Thyroid gland (tissue), 4 donors: Measurements from ENCODE around the gene GZMA. TPM values are rescaled to one million over a fixed set of nuclear protein-coding genes. Genes with fewer than 3 reads are reported as not detected.

Source experiments
- DNase-seq, 2 donors: peaks; one replicate each; pipeline ENCODE4 v3.0.0-alpha.2; 2019
- H3K27ac ChIP-seq, 3 donors: fragments of 200-600 bp; sonication (generic); 1 replicate in 2 of 3; 2 replicates in 1 of 3; pipeline ENCODE4 v1.5.1; 2016 to 2019; ENCODE audit warnings: mild to moderate bottlenecking in 1 of 3, moderate library complexity in 1 of 3
- H3K27me3 ChIP-seq: fragments of 200-600 bp; sonication (generic); one replicate; pipeline ENCODE4 v1.5.1; 2019
- H3K36me3 ChIP-seq, 2 donors: fragments of 200-600 bp; sonication (generic); one replicate each; pipeline ENCODE4 v1.5.1; 2016 to 2019
- H3K4me1 ChIP-seq, 2 donors: fragments of 200-600 bp; sonication (generic); one replicate each; pipeline ENCODE4 v1.5.1; 2017 to 2019
- H3K4me3 ChIP-seq, 3 donors: fragments of 200-600 bp; sonication (generic); replicated peaks in 1 of 3; 1 replicate in 2 of 3; 2 replicates in 1 of 3; pipeline ENCODE4 v1.5.1; 2016; ENCODE audit warnings: mild to moderate bottlenecking in 1 of 3
- H3K9me3 ChIP-seq: fragments of 200-600 bp; sonication (generic); one replicate; pipeline ENCODE4 v1.5.1; 2017
- POLR2A ChIP-seq, 2 donors: fragments of 450-650 bp; IDR thresholded peaks; one replicate each; pipeline ENCODE4 v1.6.1; 2017; ENCODE audit warnings: antibody characterized with exemption in 2 of 2, mild to moderate bottlenecking in 2 of 2, moderate library complexity in 1 of 2
- WGBS, 2 donors: methylation state at CpG; one replicate each; pipeline ENCODE4 v1.1.5; 2017; 5-methylcytosine and 5-hydroxymethylcytosine counted together
- intact Hi-C: fragments of 100-400 bp; cut with DNase I; formaldehyde crosslinking; loops from one replicate; pipeline ENCODE4 v1.15.1; 2023
- total RNA-seq, 4 donors: library from RNA; depleted of rRNA; stranded (reverse); fragments of >200 nt; gene quantifications; one replicate each; pipeline ENCODE4 v1.2.3, GENCODE V29; 2016
- TF ChIP-seq, protein P1 (sequence below), 6 experiments: fragments of 200-600 bp in 3 of 6; fragments of 450-650 bp in 3 of 6; sonication (generic) in 3 of 6; IDR thresholded peaks; one replicate each; pipeline ENCODE4 v1.5.1; 2016 to 2019; ENCODE audit warnings: antibody characterized with exemption in 6 of 6, mild to moderate bottlenecking in 2 of 6, inconsistent platforms in 1 of 6, moderate library complexity in 1 of 6

The GZMA gene
- total RNA-seq, 4 donors from 2014 or later: 1.9 TPM; not detected in 3

DNA sequence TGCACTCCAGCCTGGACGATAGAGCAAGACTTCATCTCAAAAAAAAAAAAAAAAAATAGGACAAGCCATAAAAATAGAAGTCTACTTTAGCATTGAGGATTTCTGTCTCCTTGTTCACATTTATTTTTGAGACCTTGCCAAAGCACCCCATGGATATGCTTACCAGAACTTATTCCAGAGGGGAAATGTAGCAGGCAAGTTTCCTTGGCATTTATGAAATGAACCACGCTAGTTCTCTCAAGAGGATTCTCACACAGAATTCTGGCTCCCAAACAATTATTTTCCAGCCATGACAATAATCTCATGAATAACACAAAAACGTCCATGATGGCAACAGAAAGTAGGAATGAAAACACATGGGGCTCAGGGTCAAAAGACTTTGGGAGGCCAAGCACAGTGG, 34.1 kb downstream of the GZMA start:
- 64 to 73% methylated on average over 3 of the region's 3 CpGs for WGBS, 2 donors
- no peak for DNase-seq
- intact Hi-C loops: no loop called here
- H3K4me3 ChIP-seq: no peak overlapping the region
- TF ChIP-seq, protein P1, sequence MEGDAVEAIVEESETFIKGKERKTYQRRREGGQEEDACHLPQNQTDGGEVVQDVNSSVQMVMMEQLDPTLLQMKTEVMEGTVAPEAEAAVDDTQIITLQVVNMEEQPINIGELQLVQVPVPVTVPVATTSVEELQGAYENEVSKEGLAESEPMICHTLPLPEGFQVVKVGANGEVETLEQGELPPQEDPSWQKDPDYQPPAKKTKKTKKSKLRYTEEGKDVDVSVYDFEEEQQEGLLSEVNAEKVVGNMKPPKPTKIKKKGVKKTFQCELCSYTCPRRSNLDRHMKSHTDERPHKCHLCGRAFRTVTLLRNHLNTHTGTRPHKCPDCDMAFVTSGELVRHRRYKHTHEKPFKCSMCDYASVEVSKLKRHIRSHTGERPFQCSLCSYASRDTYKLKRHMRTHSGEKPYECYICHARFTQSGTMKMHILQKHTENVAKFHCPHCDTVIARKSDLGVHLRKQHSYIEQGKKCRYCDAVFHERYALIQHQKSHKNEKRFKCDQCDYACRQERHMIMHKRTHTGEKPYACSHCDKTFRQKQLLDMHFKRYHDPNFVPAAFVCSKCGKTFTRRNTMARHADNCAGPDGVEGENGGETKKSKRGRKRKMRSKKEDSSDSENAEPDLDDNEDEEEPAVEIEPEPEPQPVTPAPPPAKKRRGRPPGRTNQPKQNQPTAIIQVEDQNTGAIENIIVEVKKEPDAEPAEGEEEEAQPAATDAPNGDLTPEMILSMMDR (IDR thresholded peaks at IDR 0.05): no peak
- TF ChIP-seq POLR2A (IDR thresholded peaks at IDR 0.05): no peak
- no peaks in the 10 kb centered on the region for H3K4me1 ChIP-seq
- H3K36me3 ChIP-seq: no peaks in the 10 kb centered on the region
- no peaks in the 10 kb centered on the region for H3K9me3 ChIP-seq
- no peaks in the 10 kb centered on the region for H3K27me3 ChIP-seq
- H3K27ac ChIP-seq: no peak overlapping the region

DNA sequence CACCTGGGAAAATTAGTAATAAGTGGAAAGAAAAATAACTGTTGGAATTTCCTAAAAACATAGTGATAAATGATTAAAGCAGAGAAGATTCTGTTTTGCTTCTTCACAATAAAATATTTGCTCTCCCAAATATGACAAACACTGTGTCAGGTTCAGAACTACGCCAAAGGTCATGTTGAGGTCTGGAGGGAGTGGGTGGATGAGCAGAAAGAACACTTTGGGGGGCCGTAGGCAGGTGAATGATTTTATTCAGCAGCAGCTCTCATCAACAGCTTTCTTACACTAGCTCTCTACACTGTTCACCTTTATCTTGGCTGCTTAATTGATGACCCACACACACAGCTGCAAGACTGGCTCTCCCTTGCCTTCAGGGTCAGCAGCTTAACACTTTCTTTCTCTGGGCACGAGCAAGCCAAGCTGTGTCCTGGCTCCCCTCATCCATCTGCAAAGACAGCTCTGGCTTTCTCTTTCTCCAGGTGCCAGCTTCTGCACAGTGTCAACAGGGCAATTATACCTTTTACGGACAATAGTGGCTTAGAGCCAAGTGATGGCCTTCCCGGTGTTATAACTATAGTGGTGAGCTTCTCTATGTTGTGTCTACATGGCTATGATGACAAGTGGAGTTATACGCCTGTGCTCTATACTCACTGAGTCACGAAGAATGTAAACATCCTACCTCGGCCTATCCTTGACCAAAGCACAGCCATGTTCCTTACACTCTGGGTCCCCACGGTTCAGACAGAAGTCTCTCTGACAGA, 38.6 kb downstream of the GZMA start:
- Histone ChIP-seq H3K27me3 (no peaks in the 10 kb centered on the region), H3K4me1 (no peaks in the 10 kb centered on the region), H3K27ac (no peak overlapping the region), H3K36me3 (no peaks in the 10 kb centered on the region), H3K9me3 (no peaks in the 10 kb centered on the region), H3K4me3 (no peak overlapping the region)
- WGBS, 2 donors: 83 to 86% methylated on average over 9 of the region's 9 CpGs
- no peak for DNase-seq
- TF ChIP-seq, protein P1 (IDR thresholded peaks at IDR 0.05): no peak
- no peak for TF ChIP-seq POLR2A (IDR thresholded peaks at IDR 0.05)
- intact Hi-C loops: no loop called here

DNA sequence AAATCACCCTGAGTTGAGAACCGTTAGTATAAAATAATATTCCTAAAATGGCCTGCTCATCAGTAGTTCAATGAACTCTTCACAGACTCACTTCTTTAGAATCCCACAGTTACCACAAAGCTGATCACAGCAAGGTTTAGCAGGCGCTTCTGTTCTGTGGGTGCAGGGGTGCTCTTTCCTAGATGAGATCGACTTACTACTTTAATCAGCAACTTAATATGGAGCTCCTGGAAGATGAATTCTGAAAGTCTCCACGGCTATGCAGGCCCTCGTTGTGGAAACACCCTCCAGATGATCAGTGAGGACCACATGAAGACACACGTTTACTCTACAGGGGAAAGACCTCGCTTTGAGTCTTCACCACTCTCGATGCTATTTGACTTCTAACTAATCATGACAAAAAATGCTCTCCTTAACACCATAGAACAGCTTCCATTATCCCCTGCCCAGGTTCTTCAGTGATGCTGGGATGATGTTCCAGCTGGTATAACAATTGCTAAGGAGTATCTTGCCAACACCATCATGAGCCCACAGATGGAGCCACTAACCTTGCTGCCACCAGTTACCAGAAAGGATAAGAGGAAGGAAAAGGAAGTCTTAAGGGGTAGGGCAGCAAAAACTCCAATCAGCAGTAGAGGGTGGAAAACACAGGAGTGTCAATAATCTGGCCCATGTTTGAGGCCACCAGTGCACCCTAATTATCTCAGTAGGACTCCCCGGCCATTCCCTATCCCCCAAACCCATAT, 39.7 kb downstream of the GZMA start:
- Histone ChIP-seq H3K36me3 (no peaks in the 10 kb centered on the region), H3K4me1 (no peaks in the 10 kb centered on the region), H3K27ac (no peak overlapping the region), H3K4me3 (no peak overlapping the region), H3K27me3 (no peaks in the 10 kb centered on the region), H3K9me3 (no peaks in the 10 kb centered on the region)
- no peak for TF ChIP-seq POLR2A (IDR thresholded peaks at IDR 0.05)
- TF ChIP-seq, protein P1 (IDR thresholded peaks at IDR 0.05): no peak
- WGBS, 2 donors: 89 to 91% methylated on average over 9 of the region's 9 CpGs
- DNase-seq: no peak
- intact Hi-C loops: no loop called here

DNA sequence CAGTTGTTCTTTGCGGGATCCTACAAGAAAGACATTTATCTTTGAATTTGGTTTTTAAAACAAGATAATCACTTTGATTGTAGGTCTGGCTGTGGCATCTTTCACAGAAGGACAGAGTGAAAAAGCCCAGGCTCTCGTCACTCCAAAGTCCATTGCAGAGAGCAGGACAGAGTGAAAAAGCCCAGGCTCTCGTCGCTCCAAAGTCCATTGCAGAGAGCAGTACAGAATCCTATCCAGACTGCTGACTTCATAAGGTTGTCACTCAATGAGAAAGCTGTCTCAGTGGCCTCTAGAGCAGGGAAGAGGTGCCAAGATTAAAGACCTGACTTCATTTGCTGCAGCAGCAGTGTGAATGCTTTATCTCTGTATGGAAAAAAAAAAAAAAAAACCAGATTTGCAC, 41.2 kb downstream of the GZMA start:
- H3K36me3 ChIP-seq: no peaks in the 10 kb centered on the region
- TF ChIP-seq POLR2A (IDR thresholded peaks at IDR 0.05): no peak
- TF ChIP-seq, protein P1 (IDR thresholded peaks at IDR 0.05): no peak
- H3K9me3 ChIP-seq: no peaks in the 10 kb centered on the region
- no peaks in the 10 kb centered on the region for H3K4me1 ChIP-seq
- H3K4me3 ChIP-seq: no peak overlapping the region
- no peak overlapping the region for H3K27ac ChIP-seq
- 53 to 73% methylated on average over 4 of the region's 4 CpGs for WGBS, 2 donors
- H3K27me3 ChIP-seq: no peaks in the 10 kb centered on the region
- DNase-seq: no peak
- intact Hi-C loops: no loop called here

DNA sequence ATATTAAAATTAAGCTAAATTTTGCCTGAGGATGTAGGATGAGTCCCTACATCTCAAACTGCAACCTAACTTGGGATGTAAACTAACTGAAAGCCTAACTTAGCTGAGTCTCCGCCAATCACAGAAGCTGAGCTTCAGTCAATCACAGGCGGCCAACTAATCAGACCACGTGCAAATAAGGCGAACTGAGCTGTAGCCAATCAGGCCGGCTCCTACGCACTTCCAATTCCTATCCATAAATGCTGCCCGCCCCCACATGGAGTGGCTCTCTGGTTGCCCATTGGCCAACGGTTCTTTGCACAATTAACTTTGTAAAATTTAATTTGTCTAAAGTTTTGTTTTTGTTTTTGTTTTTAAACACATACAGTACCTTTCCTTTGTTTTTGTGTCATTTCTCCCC, 43.6 kb downstream of the GZMA start:
- Histone ChIP-seq H3K4me1 (no peaks in the 10 kb centered on the region), H3K4me3 (no peak overlapping the region), H3K27me3 (no peaks in the 10 kb centered on the region), H3K36me3 (no peaks in the 10 kb centered on the region), H3K9me3 (no peaks in the 10 kb centered on the region), H3K27ac (no peak overlapping the region)
- no peak for DNase-seq
- TF ChIP-seq, protein P1 (IDR thresholded peaks at IDR 0.05): no peak
- intact Hi-C loops: loop anchor here (5.0 kb wide), 1 partner anchor 199 kb away; no protein-coding TSS in a partner anchor
- WGBS, 2 donors: 81% methylated on average over 8 of the region's 8 CpGs
